HEK293T (cell line): ENCODE data around the gene RFXAP.

Experiments used
- CTCF ChIA-PET: fragments of 350-600 bp; formaldehyde crosslinking; extraction: SDS; loops from one replicate; lab custom pipeline; 2021; ENCODE audit warnings: antibody characterized with exemption, inconsistent platforms; lab: Yijun Ruan, JAX
- POLR2A ChIA-PET: fragments of 350-600 bp; formaldehyde crosslinking; extraction: SDS; loops from one replicate; lab custom pipeline; 2020; ENCODE audit warnings: antibody characterized with exemption, inconsistent platforms; lab: Yijun Ruan, JAX
- DNase-seq: peaks from one replicate; pipeline ENCODE4 v3.0.0; 2012; ENCODE audit warnings: mixed read lengths; ENCODE audit errors: extremely low spot score
- ARNT ChIP-seq: fragments of 450-650 bp; IDR thresholded peaks from 2 replicates; pipeline ENCODE4 v1.6.1; 2017; ENCODE audit warnings: mild to moderate bottlenecking
- BHLHE40 ChIP-seq: fragments of 450-650 bp; IDR thresholded peaks from 2 replicates; pipeline ENCODE4 v1.6.1; 2016; ENCODE audit warnings: mild to moderate bottlenecking, moderate library complexity, borderline replicate concordance
- CTBP1 ChIP-seq: fragments of 450-650 bp; IDR thresholded peaks from 2 replicates; pipeline ENCODE4 v1.6.1; 2016; ENCODE audit warnings: borderline replicate concordance
- ELF4 ChIP-seq: fragments of 450-650 bp; IDR thresholded peaks from 2 replicates; pipeline ENCODE4 v1.6.1; 2017; ENCODE audit warnings: antibody characterized with exemption
- FOXA1 ChIP-seq: fragments of 450-650 bp; IDR thresholded peaks from 2 replicates; pipeline ENCODE4 v1.6.1; 2016; ENCODE audit warnings: mild to moderate bottlenecking
- FOXK2 ChIP-seq: fragments of 450-650 bp; IDR thresholded peaks from 2 replicates; pipeline ENCODE4 v1.6.1; 2016; ENCODE audit warnings: mild to moderate bottlenecking
- FOXM1 ChIP-seq: fragments of 450-650 bp; IDR thresholded peaks from 2 replicates; pipeline ENCODE4 v1.6.1; 2017; ENCODE audit warnings: mild to moderate bottlenecking, borderline replicate concordance
- HDGF ChIP-seq: fragments of 450-650 bp; IDR thresholded peaks from 2 replicates; pipeline ENCODE4 v1.6.1; 2017; ENCODE audit warnings: antibody characterized with exemption, borderline replicate concordance
- L3MBTL2 ChIP-seq: fragments of 450-650 bp; conservative IDR thresholded peaks from 2 replicates; pipeline ENCODE4 v1.6.1; 2016; ENCODE audit warnings: mild to moderate bottlenecking
- LEF1 ChIP-seq: fragments of 450-650 bp; IDR thresholded peaks from 2 replicates; pipeline ENCODE4 v1.6.1; 2017; ENCODE audit warnings: mild to moderate bottlenecking, borderline replicate concordance
- NFRKB ChIP-seq: fragments of 450-650 bp; IDR thresholded peaks from 2 replicates; pipeline ENCODE4 v1.6.1; 2016; ENCODE audit warnings: mild to moderate bottlenecking, moderate library complexity
- PKNOX1 ChIP-seq: fragments of 450-650 bp; IDR thresholded peaks from 2 replicates; pipeline ENCODE4 v1.6.1; 2016
- SP1 ChIP-seq: fragments of 450-650 bp; IDR thresholded peaks from 2 replicates; pipeline ENCODE4 v1.6.1; 2017
- SUZ12 ChIP-seq: fragments of 450-650 bp; IDR thresholded peaks from 2 replicates; pipeline ENCODE4 v1.6.1; 2016; ENCODE audit warnings: mild to moderate bottlenecking
- TARDBP ChIP-seq: fragments of 450-650 bp; IDR thresholded peaks from 2 replicates; pipeline ENCODE4 v1.6.1; 2016
- ZNF384 ChIP-seq: fragments of 450-650 bp; IDR thresholded peaks from 2 replicates; pipeline ENCODE4 v1.6.1; 2016

Gene RFXAP

GRCh38 chr13:36857253-36857652 lies 38.2 kb downstream of the RFXAP start:
- no peak for TF ChIP-seq SUZ12
- no peak for TF ChIP-seq ARNT
- no peak for TF ChIP-seq LEF1
- DNase-seq: no peak
- POLR2A ChIA-PET: interaction anchor here (0.7 kb wide), 1 partner anchor 128 kb away, joined by 3 read pairs; no protein-coding TSS in a partner anchor
- CTCF ChIA-PET: interaction anchor here (1.8 kb wide), 1 partner anchor 123 kb away, joined by 15 read pairs; no protein-coding TSS in a partner anchor

- DNase-seq: peak; percentile 59
- POLR2A ChIA-PET: interaction anchor here (1.2 kb wide), 1 partner anchor 61 kb away, joined by 3 read pairs; the partner anchor contains the start of gene SMAD9
- TF ChIP-seq L3MBTL2: no peak
- no peak for TF ChIP-seq PKNOX1
- no peak for TF ChIP-seq LEF1
- no peak for TF ChIP-seq ARNT
- TF ChIP-seq SUZ12: no peak
- TF ChIP-seq FOXA1: no peak
- no peak for TF ChIP-seq FOXM1
- TF ChIP-seq ZNF384: no peak
- TF ChIP-seq BHLHE40: no peak
- CTCF ChIA-PET: interaction anchor here (0.8 to 1.8 kb wide), 7 partner anchors 8 to 186 kb away, joined by 3 to 15 read pairs (median 4); no protein-coding TSS in a partner anchor
These were observed 39.3 kb downstream of the RFXAP start for GRCh38 chr13:36858290-36858689.

GRCh38 chr13:36859259-36859658 lies 40.2 kb downstream of the RFXAP start:
- POLR2A ChIA-PET: no interaction called here
- DNase-seq: no peak
- CTCF ChIA-PET: interaction anchor here (0.8 to 1.8 kb wide), 6 partner anchors 8 to 185 kb away, joined by 3 to 15 read pairs (median 4); no protein-coding TSS in a partner anchor
- TF ChIP-seq SP1 (no peak), BHLHE40 (no peak), ARNT (no peak), ELF4 (no peak), SUZ12 (no peak), TARDBP (no peak), HDGF (no peak)

- TF ChIP-seq CTBP1 (no peak), BHLHE40 (no peak), NFRKB (no peak), ZNF384 (no peak), SP1 (no peak), LEF1 (no peak), ELF4 (no peak), L3MBTL2 (no peak), HDGF (no peak), PKNOX1 (no peak), TARDBP (no peak), FOXM1 (no peak), FOXK2 (no peak), FOXA1 (no peak), ARNT (no peak)
- ChIA-PET POLR2A (no interaction called here), CTCF (interaction anchor here (0.6 kb wide), 1 partner anchor 52 kb away, joined by 3 read pairs; no protein-coding TSS in a partner anchor)
- DNase-seq: no peak
These were observed 43.1 kb downstream of the RFXAP start for GRCh38 chr13:36862002-36862685.

GRCh38 chr13:36862722-36863121 lies 43.7 kb downstream of the RFXAP start:
- DNase-seq: no peak
- ChIA-PET POLR2A (no interaction called here), CTCF (no interaction called here)
- TF ChIP-seq ZNF384 (no peak), NFRKB (no peak), FOXM1 (no peak), SUZ12 (no peak), HDGF (no peak), FOXK2 (no peak), PKNOX1 (no peak), ARNT (no peak), BHLHE40 (no peak), TARDBP (no peak), ELF4 (no peak), LEF1 (no peak), SP1 (no peak), L3MBTL2 (no peak), CTBP1 (no peak), FOXA1 (no peak)

GRCh38 chr13:36865265-36865664 lies 46.2 kb downstream of the RFXAP start:
- CTCF ChIA-PET: no interaction called here
- POLR2A ChIA-PET: no interaction called here
- no peak for TF ChIP-seq PKNOX1
- TF ChIP-seq BHLHE40: no peak
- TF ChIP-seq CTBP1: no peak
- TF ChIP-seq FOXK2: no peak
- no peak for TF ChIP-seq FOXA1
- no peak for TF ChIP-seq HDGF
- TF ChIP-seq NFRKB: no peak
- TF ChIP-seq ELF4: no peak
- TF ChIP-seq LEF1: no peak
- no peak for TF ChIP-seq FOXM1
- no peak for DNase-seq
